ENCODE measurements around the gene LSM4. TPM values are rescaled to one million over a fixed set of nuclear protein-coding genes. Genes with fewer than 3 reads are reported as not detected.

Gene LSM4
- total and polyA plus RNA-seq, 2 of the 13 experiments (the other 11 are each of a cell fraction or from before 2014, with no cell fraction given) = 65.8 to 166 TPM

GRCh38 chr19:18279516-18280246 lies 43.2 kb downstream of the LSM4 start (continued):
- TF ChIP-seq ZNF574 (CRISPR knock-in tag; IDR thresholded peaks at IDR 0.05) (peak; percentile 91), ZFAT (CRISPR knock-in tag; conservative IDR thresholded peaks at IDR 0.05) (no peak), NR2F1 (CRISPR knock-in tag; IDR thresholded peaks at IDR 0.05) (0 out of 4 replicates have a peak, but pooled peaks of 1 of the 2 experiments have one; percentile 20), ZNF224 (CRISPR knock-in tag; IDR thresholded peaks at IDR 0.05) (no peak; the same call in 1 of the 2 replicates), ZSCAN9 (CRISPR knock-in tag; IDR thresholded peaks at IDR 0.05; ENCODE audit: borderline replicate concordance) (no peak)
- TF ChIP-seq, protein P1, sequence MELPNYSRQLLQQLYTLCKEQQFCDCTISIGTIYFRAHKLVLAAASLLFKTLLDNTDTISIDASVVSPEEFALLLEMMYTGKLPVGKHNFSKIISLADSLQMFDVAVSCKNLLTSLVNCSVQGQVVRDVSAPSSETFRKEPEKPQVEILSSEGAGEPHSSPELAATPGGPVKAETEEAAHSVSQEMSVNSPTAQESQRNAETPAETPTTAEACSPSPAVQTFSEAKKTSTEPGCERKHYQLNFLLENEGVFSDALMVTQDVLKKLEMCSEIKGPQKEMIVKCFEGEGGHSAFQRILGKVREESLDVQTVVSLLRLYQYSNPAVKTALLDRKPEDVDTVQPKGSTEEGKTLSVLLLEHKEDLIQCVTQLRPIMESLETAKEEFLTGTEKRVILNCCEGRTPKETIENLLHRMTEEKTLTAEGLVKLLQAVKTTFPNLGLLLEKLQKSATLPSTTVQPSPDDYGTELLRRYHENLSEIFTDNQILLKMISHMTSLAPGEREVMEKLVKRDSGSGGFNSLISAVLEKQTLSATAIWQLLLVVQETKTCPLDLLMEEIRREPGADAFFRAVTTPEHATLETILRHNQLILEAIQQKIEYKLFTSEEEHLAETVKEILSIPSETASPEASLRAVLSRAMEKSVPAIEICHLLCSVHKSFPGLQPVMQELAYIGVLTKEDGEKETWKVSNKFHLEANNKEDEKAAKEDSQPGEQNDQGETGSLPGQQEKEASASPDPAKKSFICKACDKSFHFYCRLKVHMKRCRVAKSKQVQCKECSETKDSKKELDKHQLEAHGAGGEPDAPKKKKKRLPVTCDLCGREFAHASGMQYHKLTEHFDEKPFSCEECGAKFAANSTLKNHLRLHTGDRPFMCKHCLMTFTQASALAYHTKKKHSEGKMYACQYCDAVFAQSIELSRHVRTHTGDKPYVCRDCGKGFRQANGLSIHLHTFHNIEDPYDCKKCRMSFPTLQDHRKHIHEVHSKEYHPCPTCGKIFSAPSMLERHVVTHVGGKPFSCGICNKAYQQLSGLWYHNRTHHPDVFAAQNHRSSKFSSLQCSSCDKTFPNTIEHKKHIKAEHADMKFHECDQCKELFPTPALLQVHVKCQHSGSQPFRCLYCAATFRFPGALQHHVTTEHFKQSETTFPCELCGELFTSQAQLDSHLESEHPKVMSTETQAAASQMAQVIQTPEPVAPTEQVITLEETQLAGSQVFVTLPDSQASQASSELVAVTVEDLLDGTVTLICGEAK (IDR thresholded peaks at IDR 0.05) = no peak
- TF ChIP-seq, protein P1 (CRISPR knock-in tag; IDR thresholded peaks at IDR 0.05) = no peak; the same call in 1 of the 2 replicates
- TF ChIP-seq, protein P2, sequence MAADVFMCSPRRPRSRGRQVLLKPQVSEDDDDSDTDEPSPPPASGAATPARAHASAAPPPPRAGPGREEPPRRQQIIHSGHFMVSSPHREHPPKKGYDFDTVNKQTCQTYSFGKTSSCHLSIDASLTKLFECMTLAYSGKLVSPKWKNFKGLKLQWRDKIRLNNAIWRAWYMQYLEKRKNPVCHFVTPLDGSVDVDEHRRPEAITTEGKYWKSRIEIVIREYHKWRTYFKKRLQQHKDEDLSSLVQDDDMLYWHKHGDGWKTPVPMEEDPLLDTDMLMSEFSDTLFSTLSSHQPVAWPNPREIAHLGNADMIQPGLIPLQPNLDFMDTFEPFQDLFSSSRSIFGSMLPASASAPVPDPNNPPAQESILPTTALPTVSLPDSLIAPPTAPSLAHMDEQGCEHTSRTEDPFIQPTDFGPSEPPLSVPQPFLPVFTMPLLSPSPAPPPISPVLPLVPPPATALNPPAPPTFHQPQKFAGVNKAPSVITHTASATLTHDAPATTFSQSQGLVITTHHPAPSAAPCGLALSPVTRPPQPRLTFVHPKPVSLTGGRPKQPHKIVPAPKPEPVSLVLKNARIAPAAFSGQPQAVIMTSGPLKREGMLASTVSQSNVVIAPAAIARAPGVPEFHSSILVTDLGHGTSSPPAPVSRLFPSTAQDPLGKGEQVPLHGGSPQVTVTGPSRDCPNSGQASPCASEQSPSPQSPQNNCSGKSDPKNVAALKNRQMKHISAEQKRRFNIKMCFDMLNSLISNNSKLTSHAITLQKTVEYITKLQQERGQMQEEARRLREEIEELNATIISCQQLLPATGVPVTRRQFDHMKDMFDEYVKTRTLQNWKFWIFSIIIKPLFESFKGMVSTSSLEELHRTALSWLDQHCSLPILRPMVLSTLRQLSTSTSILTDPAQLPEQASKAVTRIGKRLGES (CRISPR knock-in tag; IDR thresholded peaks at IDR 0.05; ENCODE audit: borderline replicate concordance) = no peak
- TF ChIP-seq, protein P3, sequence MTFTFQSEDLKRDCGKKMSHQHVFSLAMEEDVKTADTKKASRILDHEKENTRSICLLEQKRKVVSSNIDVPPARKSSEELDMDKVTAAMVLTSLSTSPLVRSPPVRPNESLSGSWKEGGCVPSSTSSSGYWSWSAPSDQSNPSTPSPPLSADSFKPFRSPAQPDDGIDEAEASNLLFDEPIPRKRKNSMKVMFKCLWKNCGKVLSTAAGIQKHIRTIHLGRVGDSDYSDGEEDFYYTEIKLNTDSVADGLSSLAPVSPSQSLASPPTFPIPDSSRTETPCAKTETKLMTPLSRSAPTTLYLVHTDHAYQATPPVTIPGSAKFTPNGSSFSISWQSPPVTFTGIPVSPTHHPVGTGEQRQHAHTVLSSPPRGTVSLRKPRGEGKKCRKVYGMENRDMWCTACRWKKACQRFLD (CRISPR knock-in tag; IDR thresholded peaks at IDR 0.05; ENCODE audit: borderline replicate concordance) = no peak
